ENCODE measurements around the gene CCDC85B.

- TF ChIP-seq CTCF (IDR thresholded peaks at IDR 0.05) (no peak), SIN3A (IDR thresholded peaks at IDR 0.05; ENCODE audit: borderline replicate concordance, insufficient read depth, low read depth, low read length) (no peak), POLR2AphosphoS5 (IDR thresholded peaks at IDR 0.05; ENCODE audit: low read depth, low read length) (peak; percentile 4; the same call in 1 of the 2 replicates), REST (IDR thresholded peaks at IDR 0.05; ENCODE audit: insufficient read depth in 1 of 2, low read depth in 2 of 2, low read length in 1 of 2) (no peak)
Measured at GRCh38 chr11:65855927-65856363, 34.5 kb upstream of the CCDC85B start.

Measured in Panc1 (cell line).